ENCODE results near the gene RANBP1.
"Not testable (repeated sequence)": the region's sequence is repeated elsewhere in the genome, so short reads cannot be mapped to it uniquely, and the experiment has no call there.

RANBP1 gene

DNA sequence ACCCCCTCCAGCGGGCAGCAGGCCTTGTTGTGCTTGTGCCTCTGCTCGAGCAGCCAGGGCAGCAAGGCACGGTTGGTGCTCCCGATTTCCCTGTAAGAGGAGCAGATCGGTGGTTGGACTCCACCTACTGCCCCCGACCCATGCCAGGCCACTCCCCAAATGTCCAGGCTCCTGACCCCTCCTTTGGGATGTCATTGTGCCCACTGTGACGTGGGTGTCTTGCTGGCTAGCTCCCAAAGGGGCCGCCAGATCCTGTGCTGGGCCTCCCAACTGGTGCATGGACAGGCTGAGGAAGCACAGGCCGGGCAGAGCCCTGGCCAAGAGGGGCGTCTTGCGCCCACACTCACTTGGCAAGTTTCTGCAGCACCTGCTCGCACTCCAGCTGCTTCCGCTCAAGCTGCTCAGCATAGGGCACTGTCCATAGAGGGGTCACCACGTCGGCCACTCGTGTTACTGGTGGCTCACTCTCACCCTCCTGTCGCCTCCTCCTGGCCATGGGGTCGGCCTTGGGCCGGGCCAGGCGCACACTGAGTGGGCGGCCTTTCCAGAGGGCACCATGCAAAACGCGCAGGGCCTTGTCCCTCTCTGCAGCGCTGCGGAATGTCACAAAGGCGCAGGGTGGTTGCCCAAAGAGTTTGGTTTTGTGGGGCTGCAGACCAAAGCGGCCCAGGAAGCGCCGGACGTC, at the start of gene RANBP1:
Gene RANBP1, plus strand, starts transcription at position 414 of the 685 bp plus-strand sequence. Its CDS starts 81 bp downstream, at position 495.
- DNase-seq (ENCODE audit: low spot score), result no peak

DNA sequence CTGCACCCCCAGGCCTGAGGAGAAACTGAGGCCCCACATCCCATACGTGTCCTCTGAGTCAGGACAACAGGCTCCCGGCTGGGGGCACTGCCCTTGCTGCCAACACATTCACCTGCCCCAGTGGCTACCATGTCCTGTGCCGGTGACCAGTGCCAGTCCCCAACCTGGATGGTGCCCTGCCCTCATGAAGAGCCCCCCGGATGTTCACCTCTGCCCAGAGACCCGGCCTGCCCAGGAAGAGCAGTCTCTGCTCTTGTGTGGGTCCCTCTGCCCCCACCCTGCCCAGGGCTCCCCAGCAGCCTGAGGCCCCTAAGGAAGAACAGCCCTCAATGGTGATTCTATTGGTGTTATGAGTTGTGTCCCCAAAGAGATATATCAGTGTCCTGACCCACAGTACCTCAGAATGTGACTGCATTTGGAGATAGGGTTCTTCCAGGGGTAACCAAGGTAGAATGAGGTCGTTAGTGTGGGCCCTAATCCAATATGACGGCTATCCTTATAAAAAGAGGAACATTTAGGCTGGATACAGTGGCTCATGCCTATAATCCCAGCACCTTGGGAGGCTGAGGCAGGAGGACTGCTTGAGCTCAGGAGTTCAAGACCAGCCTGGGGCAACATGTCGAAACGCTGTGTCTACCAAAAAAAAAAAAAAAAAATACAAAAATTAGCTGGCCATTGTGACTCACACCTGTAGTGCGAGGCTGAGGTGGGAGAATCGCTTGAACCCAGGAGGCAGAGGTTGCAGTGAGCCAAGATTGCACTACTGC, 49.1 kb upstream of the RANBP1 start:
- DNase-seq (ENCODE audit: low spot score), result no peak

DNA sequence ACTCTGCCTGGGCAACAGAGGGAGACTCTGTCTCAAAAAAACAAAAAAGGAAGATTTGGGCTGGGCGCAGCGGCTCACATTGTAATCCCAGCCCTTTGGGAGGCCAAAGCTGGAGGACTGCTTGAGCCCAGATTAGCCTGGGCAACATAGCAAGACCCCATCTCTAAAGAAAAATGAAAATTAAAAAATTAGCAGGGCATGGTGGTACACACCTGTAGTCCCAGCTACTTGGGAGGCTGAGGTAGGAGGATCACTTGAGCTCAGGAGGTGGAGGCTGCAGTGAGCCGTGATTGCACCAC, 48.6 kb upstream of the RANBP1 start:
- DNase-seq (ENCODE audit: low spot score), result not testable (repeated sequence)

DNA sequence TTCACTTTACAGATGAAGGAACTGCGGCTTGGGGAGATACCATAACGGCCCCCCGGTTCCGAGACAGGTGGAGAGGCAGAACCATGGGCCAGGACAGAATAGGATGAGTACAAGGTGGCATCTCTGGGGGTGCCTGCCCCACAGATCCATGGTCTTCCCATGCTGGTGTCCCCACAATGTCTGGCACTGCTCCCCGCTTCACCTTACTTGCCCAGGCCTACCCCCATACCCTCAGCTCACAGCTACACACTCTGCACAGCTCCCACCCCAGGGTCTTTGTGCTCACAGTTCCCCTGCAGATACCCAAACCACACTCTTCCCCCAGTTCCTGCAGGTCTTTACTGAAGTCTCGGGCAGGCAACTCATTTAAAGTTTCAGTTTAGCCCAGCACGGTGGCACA, 47.3 kb upstream of the RANBP1 start:
- DNase-seq (ENCODE audit: low spot score), result no peak

DNA sequence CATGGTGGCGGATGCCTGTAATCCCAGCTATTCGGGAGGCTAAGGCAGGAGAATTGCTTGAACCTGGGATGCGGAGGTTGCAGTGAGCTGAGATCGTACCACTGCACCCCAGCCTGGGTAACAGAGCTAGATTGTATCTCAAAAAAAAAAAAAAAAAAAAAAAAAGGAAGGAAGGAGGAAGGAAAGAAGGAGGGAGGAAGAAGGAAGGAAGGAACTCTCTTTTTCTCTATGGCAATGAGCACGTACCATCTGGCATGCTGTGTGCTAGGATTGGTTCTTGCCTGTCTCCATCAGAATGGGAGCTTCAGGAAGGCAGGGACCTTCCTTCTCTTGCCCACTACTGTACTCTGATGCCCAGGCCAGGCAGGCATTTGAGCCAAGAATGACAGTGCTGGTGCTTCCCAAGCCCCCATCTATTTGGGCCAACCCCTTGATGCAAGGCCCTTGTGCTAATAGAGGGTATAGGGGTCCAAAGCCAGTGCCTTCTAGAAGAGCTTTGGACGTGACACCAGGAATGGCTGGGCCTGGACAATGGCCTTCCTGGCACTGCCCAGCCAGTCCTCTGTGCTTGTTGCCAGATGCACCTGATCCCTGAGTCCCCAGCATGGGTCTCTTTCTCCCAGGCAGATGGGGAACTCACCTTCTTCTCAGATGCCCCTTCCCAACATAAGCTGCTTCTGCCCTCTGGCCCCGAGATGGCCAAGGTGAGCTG, 46.4 kb upstream of the RANBP1 start:
- no peak for DNase-seq (ENCODE audit: low spot score)

DNA sequence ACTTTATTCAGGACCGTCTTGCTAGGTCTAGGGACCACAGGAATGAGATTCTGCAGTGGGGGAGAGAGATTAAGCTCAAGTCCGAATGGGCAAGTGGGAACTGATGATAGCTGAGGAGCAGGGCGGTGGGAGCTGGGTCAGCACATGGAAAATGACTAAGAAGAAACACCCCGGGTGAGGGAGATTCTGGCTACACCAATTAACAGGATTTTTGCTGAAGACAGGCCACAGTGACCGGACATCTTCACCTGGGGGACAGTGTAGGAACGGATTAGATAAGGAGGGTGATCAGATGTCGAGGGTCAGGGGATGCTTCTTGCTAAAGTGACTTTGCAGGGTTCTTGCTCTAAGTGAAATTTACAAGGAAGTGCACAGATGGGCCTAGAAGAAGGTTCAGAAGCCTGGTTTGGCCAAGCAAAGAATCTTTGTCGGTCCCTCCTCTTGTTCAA, 44.4 kb upstream of the RANBP1 start:
- no peak for DNase-seq (ENCODE audit: low spot score)

DNA sequence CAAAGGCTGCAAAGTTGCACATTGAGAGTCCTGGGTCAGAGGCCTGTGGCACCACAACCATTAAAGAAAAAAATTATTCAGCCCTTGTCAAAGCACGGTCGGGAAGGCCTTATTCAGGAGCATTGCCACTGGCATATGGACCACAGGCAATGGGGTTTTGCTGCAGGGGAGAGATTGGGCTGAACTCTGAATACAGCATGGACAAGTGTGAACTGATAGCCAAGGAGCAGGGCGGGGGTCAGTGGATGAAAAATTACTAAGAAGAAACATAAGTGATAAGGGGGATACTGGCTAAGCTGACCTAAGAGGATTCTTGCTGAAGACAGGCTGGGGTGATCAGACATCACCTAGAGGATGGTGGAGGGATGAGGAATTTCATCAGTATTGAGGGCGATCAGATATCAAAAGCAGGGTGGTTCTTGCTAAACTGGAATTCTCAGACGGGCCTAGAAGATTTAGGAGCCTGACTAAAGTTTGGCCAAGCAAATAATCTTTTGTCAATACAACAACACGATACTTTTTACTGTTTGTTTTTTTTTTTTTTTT, 39.2 kb upstream of the RANBP1 start:
- no peak for DNase-seq (ENCODE audit: low spot score)

DNA sequence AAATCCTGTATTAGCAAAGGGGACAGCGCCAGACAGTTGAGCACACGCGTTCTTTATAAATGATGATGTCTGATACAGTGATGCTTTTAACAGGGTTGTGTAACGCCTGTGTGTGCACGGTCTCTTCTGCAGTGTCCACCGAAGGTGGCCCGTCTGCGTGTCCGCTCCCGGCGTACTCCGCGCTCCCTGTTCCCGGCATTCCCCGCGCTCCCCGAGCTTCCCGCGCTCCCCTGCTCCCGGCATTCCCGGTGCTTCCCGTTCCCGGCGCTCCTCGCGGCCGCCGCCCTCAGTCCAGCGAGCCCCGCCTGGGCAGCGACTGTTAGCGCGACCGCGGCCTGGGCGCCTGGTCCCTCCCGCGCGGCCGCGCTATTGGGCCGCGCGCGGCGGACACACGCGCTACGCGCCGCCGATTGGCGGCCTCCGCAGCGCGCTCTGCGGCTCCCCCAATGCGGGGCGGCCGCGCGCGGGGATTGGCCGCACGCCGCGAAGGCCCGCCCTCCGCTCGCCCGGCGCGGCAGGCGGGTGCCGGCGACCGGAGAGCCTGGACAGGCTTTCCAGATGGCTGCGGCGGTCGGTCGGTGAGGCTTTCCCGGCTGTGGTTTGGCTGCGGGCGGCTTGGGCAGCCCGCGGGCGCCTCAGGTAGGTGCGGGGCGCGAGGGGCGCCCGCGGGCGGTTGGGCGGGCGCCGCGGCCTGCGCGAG, 36.0 kb upstream of the RANBP1 start, which contains the start of gene DGCR8:
Gene DGCR8, plus strand, starts transcription at position 497 of the 700 bp plus-strand sequence. CDS start 5,723 bp downstream, outside the sequence.
- DNase-seq (ENCODE audit: low spot score), result peak; percentile 99

DNA sequence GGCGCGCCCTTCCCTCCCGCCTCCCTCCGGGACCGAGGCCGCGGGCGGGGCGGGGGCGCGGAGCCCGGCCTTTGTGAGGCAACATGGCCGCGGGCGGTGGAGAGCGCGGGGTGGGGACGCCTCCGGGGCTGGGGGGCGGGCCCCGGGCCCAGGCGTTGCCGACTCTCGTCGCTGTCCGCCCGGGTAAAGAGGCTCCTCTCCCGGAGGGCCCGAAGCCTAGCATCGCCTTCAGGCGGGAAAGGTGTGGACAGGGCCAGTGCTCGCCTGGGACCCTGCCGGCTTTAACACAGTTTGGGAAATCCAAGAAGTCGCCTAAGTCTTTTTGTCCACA, 35.5 kb upstream of the RANBP1 start:
- peak; percentile 91 for DNase-seq (ENCODE audit: low spot score)

DNA sequence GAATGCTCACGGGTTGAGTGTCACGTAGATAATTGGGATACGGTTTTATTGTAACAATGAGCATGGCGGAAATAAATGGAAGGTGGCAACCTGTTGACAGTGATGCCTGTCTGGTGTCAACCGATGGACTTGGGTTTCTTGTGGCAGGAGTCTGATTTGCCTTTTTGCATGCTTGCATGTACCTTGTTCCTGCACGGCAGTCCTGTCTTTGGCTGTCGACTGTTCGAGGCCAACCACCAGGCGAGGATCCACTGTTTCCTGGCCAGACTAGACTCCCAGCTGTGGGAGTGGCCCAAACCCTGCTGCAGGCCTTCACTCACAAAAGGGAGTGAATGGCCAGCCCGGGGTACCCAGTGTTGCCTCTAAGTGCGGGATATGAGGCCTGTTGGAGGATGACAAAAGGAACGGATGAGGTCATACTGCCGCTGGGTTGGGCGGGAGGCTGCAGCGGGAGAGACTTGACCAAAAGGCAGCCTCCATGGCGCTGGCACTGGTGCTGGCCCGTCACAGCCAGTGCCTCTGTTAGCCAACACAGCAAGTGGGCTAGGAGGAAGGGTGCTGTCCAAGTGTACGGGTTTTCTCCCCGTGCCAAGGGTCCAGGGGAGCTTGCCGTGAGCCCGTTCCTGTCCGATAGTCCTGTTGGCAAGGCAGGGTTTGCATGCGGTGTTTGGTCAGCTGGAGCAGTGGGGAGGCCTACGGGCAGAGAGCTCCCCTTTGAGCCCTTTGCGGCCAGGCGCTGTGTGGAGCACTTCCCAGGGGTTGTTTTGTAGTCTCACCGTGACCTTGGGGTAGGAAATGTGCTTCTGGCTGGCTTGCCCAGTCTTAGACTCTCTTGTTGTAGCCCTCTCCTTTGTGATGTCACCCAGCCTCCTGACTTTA, 34.9 kb upstream of the RANBP1 start:
- DNase-seq (ENCODE audit: low spot score), result peak; percentile 66

DNA sequence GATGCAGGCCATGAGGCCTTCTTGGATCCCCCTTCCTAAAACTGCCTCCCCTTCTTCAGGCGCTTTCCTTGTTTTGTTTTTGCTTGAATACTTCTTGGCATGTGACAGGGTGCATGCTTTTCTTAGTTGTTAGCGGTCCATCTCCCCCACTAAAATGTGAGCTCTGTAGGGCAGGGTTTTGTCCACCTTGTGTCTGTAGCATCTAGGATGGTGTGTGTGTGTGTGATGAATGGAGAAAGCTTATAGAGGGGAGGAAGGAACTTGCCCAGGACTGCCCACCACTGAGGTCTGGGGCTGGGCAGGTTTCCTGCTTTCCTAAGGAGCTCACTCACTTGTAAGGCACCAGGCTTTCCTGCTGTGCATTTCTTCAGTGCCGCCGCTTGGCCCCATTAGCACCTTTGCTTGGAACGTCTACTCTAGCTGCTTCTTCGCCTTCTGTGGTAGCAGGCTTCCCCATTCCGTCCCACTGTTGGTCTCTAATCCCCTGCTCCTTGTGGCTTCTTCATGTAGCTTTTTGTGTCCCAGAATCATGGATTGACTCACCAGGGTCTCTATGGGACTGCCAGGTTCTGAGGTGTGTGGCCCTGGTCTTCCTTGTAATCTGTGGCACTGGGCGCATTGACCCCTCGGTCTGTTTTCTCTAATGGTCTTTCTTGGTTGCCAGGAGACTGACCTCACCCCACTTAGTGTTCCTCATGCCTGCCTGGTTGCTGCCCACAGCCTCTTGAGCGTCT, 32.6 kb upstream of the RANBP1 start:
- DNase-seq (ENCODE audit: low spot score), result no peak

DNA sequence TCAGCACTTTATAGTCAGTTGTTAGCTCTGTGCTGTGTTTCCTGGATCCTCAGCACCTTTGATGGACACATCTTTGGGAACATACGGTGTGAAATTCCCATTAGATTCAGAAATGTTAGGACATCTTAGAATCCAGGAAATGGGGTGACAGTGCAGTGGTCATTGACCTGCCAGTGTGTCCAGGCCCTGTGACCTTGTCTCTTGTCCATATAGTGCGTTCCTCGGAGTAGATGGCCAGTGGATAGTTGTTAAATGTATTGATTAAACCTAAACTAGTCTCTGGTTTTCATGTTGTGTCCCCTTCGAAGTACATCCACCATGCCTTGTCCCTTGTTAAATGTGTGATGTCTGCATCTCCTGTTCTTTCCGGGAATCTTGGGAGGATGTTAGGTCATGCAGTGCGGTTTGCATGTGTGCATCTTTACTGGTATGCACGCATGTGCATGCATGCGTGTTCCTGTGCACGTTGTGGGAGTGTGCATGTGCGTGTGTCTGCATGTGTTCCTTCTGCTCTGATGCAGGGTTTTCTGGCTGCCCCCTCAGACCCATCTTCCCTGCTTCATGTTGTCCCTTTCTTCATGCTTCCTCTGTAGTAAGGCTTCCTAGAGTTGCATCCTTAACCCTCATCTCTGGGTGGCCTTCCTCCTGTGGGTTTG, 31.9 kb upstream of the RANBP1 start:
- no peak for DNase-seq (ENCODE audit: low spot score)

DNA sequence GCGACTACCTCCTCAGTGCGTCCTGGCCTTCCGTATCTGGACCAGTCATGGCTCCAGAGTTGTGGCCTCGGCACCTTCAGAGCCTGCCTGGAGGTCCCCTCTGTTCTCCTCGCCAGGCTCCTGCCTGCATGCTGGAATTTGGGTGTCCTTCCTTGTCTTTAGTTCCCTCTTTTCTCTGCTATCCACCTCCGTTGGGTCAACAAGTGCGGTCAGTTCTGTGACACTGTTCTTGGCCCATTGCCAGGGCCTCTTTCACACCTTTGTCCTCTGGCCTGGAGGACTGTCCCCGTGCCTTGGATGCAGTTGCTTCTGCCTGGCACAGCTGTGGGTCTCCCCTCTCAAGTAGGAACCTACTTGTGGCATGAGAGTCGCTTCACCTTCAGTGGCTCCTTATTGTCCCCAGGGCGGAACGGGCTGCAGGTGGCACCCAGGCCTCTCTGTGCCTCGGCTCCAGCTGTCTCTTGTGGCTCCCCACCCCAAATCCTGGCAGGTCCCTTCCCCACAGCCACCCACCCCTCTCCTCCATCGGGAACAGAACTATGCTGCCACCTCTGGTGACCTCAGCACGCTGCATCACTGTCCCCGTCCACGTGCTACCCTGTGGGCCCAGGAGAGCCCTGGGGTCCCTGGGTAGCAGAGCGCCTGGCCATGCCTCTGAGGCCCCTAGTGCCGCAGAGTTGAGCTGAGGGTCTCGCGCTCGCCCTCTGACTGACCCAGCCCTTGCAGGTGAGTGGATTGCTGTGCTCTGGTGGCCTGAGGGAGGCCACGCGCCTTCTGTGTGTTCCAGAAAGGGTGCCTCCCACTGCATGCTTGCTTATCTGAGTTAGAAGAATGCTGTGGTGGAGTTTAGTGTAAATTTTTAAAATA, 31.1 kb upstream of the RANBP1 start:
- no peak for DNase-seq (ENCODE audit: low spot score)

DNA sequence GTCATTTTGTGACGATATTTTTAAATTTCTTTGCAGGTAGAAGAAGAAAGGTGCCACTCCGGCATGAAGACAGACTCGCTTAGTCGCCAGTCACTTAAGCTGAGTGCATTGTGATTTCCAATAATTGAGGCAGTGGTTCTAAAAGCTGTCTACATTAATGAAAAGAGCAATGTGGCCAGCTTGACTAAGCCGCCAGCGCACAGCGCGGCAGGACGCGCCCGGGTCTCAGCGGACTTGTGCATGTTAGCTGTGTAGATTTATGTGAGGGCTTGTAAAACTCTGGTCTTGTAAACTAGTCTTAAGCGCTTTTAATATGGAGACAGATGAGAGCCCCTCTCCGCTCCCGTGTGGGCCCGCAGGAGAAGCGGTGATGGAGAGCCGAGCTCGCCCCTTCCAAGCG, 30.3 kb upstream of the RANBP1 start:
- no peak for DNase-seq (ENCODE audit: low spot score)

DNA sequence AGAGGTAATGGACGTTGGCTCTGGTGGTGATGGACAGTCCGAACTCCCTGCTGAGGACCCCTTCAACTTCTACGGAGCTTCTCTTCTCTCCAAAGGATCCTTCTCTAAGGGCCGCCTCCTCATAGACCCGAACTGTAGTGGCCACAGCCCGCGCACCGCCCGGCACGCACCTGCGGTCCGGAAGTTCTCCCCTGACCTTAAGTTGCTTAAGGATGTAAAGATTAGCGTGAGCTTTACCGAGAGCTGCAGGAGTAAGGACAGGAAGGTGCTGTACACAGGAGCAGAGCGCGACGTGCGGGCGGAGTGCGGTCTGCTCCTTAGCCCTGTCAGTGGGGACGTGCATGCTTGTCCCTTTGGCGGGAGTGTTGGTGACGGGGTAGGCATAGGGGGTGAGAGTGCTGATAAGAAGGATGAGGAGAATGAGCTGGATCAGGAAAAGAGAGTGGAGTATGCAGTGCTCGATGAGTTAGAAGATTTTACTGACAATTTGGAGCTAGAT, 29.8 kb upstream of the RANBP1 start:
- no peak for DNase-seq (ENCODE audit: low spot score)

DNA sequence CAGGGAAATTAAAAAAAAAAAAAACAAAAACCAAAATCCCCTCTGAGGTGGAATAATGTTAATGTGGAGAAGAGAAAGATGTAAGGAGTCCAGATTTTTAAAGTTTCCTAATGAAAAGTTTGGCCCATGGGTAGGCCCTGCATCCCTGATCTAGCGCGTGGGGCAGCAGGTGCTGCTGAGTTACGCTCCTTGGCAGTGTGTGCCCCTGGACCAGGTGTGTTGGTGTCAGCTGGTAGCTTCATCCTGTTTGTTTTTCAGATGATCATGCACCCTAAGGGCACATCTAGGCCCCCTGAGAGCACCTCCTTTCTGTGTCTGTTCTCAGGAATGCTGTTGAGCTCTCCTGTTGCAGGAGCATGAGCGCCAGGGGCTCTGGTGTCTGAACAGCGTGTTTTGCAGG, 29.1 kb upstream of the RANBP1 start:
- no peak for DNase-seq (ENCODE audit: low spot score)

DNA sequence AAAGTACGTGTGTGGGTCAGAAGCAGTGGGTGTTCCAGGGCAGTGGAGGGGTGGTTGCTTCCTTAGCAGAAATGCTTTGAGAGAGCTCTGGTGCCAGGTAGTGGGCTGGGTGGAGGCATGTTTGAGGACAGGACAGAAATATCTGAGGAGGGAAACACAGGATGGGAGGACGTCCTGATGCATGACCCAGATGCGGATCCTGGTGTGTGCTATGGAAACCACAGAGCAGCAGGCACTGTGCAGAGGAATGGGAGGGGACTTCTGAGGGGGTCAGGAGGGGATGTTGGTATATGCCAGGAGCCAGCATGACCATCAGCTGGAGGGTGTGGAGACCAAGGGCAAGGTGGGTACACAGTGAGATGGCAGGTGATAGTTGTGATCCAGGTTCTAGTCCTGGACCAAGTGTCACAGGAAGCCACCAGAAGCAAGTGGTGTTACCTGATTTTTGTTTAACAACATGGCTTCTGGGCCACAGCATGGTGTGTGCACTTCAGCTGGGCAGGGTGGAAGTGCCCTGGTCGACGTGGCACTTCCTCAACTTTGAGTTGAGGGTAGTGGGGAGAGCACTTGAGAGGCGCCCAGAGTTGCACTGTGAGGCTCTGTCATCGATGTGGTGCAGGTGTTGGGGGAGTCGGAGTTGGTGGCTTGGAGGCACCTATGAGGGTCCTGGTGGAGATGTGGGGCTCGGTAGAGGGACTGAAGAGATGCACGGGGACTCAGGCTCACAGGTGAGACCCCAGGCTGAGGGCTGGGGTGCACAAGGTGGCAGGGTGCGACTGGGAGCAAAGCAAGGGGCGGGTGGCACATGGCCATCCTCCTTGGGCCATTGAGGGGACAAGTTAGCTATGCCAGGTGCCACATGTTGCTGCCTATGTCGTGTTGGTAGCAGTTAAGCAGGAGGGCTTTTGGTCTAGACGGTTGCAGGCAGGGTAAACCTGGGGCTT, 28.3 kb upstream of the RANBP1 start:
- DNase-seq (ENCODE audit: low spot score), result no peak

DNA sequence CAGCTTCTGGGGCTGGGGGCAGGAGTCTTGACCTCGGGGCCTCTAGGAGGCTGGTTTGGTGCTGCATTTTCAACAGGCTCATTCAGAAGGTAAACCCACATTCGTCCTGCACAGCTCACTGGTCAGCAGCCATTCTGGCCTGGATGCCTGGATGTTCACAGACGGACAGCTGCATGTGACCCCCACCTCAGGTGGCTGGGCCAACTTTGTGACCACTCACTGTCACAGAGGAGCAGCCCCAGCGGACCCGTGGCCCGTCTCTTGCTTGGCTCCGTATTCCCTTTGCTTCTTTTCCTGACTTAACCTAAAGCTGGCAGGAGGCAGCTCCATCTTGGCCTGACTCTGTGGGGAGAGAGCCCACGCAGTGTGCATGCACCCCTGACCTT, 27.6 kb upstream of the RANBP1 start:
- no peak for DNase-seq (ENCODE audit: low spot score)
